Hematopoietic multipotent progenitor cell (in vitro differentiated cells): Measurements from ENCODE around the gene ZNF862. TPM values are rescaled to one million over a fixed set of nuclear protein-coding genes. Genes with fewer than 3 reads are reported as not detected.

Experiments
- DNase-seq, 3 donors: peaks; one replicate each; pipeline ENCODE4 v3.0.0-alpha.2; 2011 to 2015; ENCODE audit warnings: low read depth in 2 of 3, low spot score in 2 of 3
- total RNA-seq: library from RNA; depleted of rRNA; stranded (reverse); fragments of >200 nt; gene quantifications from one replicate; pipeline ENCODE4 v1.2.3, GENCODE V29; 2012

The ZNF862 gene
- 21.8 TPM for total RNA-seq

GRCh38 chr7:149838224-149838991 lies at the start of gene ZNF862:
Gene ZNF862 (plus strand): TSS chr7:149838375. CDS start chr7:149838612, 237 bp downstream.
- peak; percentile 91 to 98 (median 97) for DNase-seq

- no peak for DNase-seq
Measured at GRCh38 chr7:149789101-149789500, 49.1 kb upstream of the ZNF862 start.

- DNase-seq: peak in 2 of 3 donors; percentile 67 to 72
Measured at GRCh38 chr7:149790146-149790548, 48.0 kb upstream of the ZNF862 start.

GRCh38 chr7:149790754-149791360 lies 47.3 kb upstream of the ZNF862 start:
- DNase-seq: no peak

GRCh38 chr7:149791411-149792219 lies 46.6 kb upstream of the ZNF862 start:
- no peak for DNase-seq

- no peak for DNase-seq
Measured at GRCh38 chr7:149792220-149792595, 46.0 kb upstream of the ZNF862 start.

GRCh38 chr7:149793261-149793660 lies 44.9 kb upstream of the ZNF862 start:
- no peak for DNase-seq

- no peak for DNase-seq
Measured at GRCh38 chr7:149794661-149795060, 43.5 kb upstream of the ZNF862 start.

GRCh38 chr7:149795126-149795525 lies 43.0 kb upstream of the ZNF862 start:
- no peak for DNase-seq

GRCh38 chr7:149796287-149796860 lies 41.8 kb upstream of the ZNF862 start:
- no peak for DNase-seq

- DNase-seq: no peak
Measured at GRCh38 chr7:149797771-149798170, 40.4 kb upstream of the ZNF862 start.

GRCh38 chr7:149799397-149800168 lies 38.6 kb upstream of the ZNF862 start:
- DNase-seq: peak; percentile 25 to 75 (median 51)

GRCh38 chr7:149800169-149800555 lies 38.0 kb upstream of the ZNF862 start:
- no peak for DNase-seq

GRCh38 chr7:149801002-149801566 lies 37.1 kb upstream of the ZNF862 start:
- no peak for DNase-seq

- DNase-seq: no peak
Measured at GRCh38 chr7:149801816-149802215, 36.4 kb upstream of the ZNF862 start.

GRCh38 chr7:149802966-149803365 lies 35.2 kb upstream of the ZNF862 start:
- DNase-seq: no peak

- no peak for DNase-seq
Measured at GRCh38 chr7:149803551-149804074, 34.6 kb upstream of the ZNF862 start.

- no peak for DNase-seq
Measured at GRCh38 chr7:149804106-149804505, 34.1 kb upstream of the ZNF862 start.

GRCh38 chr7:149806726-149807125 lies 31.4 kb upstream of the ZNF862 start:
- DNase-seq: no peak

- DNase-seq: no peak
Measured at GRCh38 chr7:149808311-149808710, 29.9 kb upstream of the ZNF862 start.
